Astrocyte of the cerebellum (primary cell): ENCODE results near the gene PLK5.
A peak's percentile ranks its signal among the peaks of the same experiment; 100 is the strongest.

Experiments
- DNase-seq: peaks from one replicate; pipeline ENCODE4 v3.0.0-alpha.2; 2011; ENCODE audit warnings: low read depth
- H3K4me3 ChIP-seq: 2 replicates; pipeline ENCODE4 v1.5.1; 2011; ENCODE audit warnings: mild to moderate bottlenecking, low read depth, low read length, moderate library complexity
- CTCF ChIP-seq: IDR thresholded peaks from 2 replicates; pipeline ENCODE4 v1.5.1; 2012; ENCODE audit warnings: low read length, low read depth, moderate library complexity, mild to moderate bottlenecking; ENCODE audit errors: missing control alignments
- in situ Hi-C: cut with HindIII; loops from 2 replicates; pipeline ENCODE4 v1.10.0; 2017; ENCODE audit warnings: low sequenced_read_pairs

PLK5 gene

GRCh38 chr19:1505012-1505411, 18.9 kb upstream of the PLK5 start:
- TF ChIP-seq CTCF = no peak
- in situ Hi-C loops = no loop called here
- DNase-seq = no peak
- no peak overlapping the region for H3K4me3 ChIP-seq

- in situ Hi-C loops = no loop called here
- no peak for DNase-seq
- TF ChIP-seq CTCF = no peak
- H3K4me3 ChIP-seq = no peak overlapping the region
These were observed 17.6 kb upstream of the PLK5 start for GRCh38 chr19:1505991-1506881.

- TF ChIP-seq CTCF = no peak
These were observed 16.7 kb upstream of the PLK5 start for GRCh38 chr19:1507192-1507660.

GRCh38 chr19:1507763-1508506, 15.9 kb upstream of the PLK5 start:
- in situ Hi-C loops = no loop called here
- DNase-seq = peak; percentile 89
- peak overlapping the region; percentile 43 for H3K4me3 ChIP-seq
- no peak for TF ChIP-seq CTCF

More at GRCh38 chr19:1507192-1507660, 16.7 kb upstream of the PLK5 start:
- in situ Hi-C loops = no loop called here
- DNase-seq = no peak
- H3K4me3 ChIP-seq = no peak overlapping the region

- H3K4me3 ChIP-seq = peak overlapping the region; percentile 21
- DNase-seq = no peak
- in situ Hi-C loops = no loop called here
- no peak for TF ChIP-seq CTCF
These were observed 15.4 kb upstream of the PLK5 start for GRCh38 chr19:1508507-1508856.

GRCh38 chr19:1509602-1510441, 14.1 kb upstream of the PLK5 start:
- no peak for TF ChIP-seq CTCF
- DNase-seq = no peak
- H3K4me3 ChIP-seq = no peak overlapping the region
- in situ Hi-C loops = no loop called here
